Liver (tissue), 9 donors: ENCODE measurements around the gene RTN4R. TPM values are rescaled to one million over a fixed set of nuclear protein-coding genes. Genes with fewer than 3 reads are reported as not detected.

Experiments
- DNase-seq: peaks from one replicate; pipeline ENCODE4 v3.0.0-alpha.2; 2017; ENCODE audit warnings: low spot score
- H3K27ac ChIP-seq, 2 donors: one replicate each; pipeline ENCODE4 v1.7.0; 2013; ENCODE audit warnings: inconsistent platforms in 2 of 2, low read length in 2 of 2, control low read depth in 1 of 2, low read depth in 1 of 2, mild to moderate bottlenecking in 1 of 2
- H3K27me3 ChIP-seq, 4 donors: one replicate each; pipeline versions ENCODE4 v1.6.1 to v1.7.0; 2013; ENCODE audit warnings: low read length in 3 of 4, inconsistent platforms in 1 of 4, mild to moderate bottlenecking in 1 of 4, moderate library complexity in 1 of 4; ENCODE audit not compliant: control insufficient read depth in 4 of 4, insufficient read depth in 4 of 4
- H3K36me3 ChIP-seq, 4 donors: one replicate each; pipeline versions ENCODE4 v1.6.1 to v1.7.0; 2013; ENCODE audit warnings: low read length in 3 of 4, mild to moderate bottlenecking in 3 of 4, low read depth in 1 of 4, moderate library complexity in 1 of 4; ENCODE audit not compliant: control insufficient read depth in 4 of 4, insufficient read depth in 3 of 4
- H3K4me1 ChIP-seq, 4 donors: one replicate each; pipeline versions ENCODE4 v1.6.1 to v1.7.0; 2013; ENCODE audit warnings: low read length in 3 of 4, mild to moderate bottlenecking in 3 of 4, moderate library complexity in 1 of 4; ENCODE audit not compliant: control insufficient read depth in 4 of 4, insufficient read depth in 4 of 4
- H3K4me3 ChIP-seq, 3 donors: one replicate each; pipeline versions ENCODE4 v1.6.1 to v1.7.0; 2013; ENCODE audit warnings: low read length in 3 of 3, control low read depth in 1 of 3, low read depth in 1 of 3, mild to moderate bottlenecking in 1 of 3
- H3K9ac ChIP-seq, 2 donors: one replicate each; pipeline ENCODE4 v1.7.0; 2013; ENCODE audit warnings: low read length in 2 of 2, mild to moderate bottlenecking in 2 of 2, moderate library complexity in 2 of 2, control low read depth in 1 of 2, low read depth in 1 of 2
- H3K9me3 ChIP-seq, 4 donors: one replicate each; pipeline versions ENCODE4 v1.6.1 to v1.7.0; 2013; ENCODE audit warnings: low read length in 3 of 4; ENCODE audit not compliant: control insufficient read depth in 4 of 4
- ATF3 ChIP-seq: IDR thresholded peaks from 2 replicates; pipeline ENCODE4 v1.6.1; 2016; ENCODE audit warnings: antibody characterized with exemption
- CTCF ChIP-seq: fragments of 150-350 bp; IDR thresholded peaks from 2 replicates; pipeline ENCODE4 v1.5.1; 2017; ENCODE audit warnings: improper control_type of control experiment, low read depth, low read length; ENCODE audit not compliant: missing input control
- EGR1 ChIP-seq, 2 donors: IDR thresholded peaks; 2 replicates each; pipeline ENCODE4 v1.6.1; 2016 to 2018; ENCODE audit warnings: antibody characterized with exemption in 2 of 2, low read depth in 2 of 2
- FOXA1 ChIP-seq: IDR thresholded peaks from 2 replicates; pipeline ENCODE4 v1.6.1; 2016; ENCODE audit warnings: antibody characterized with exemption
- FOXA2 ChIP-seq: IDR thresholded peaks from 2 replicates; pipeline ENCODE4 v1.6.1; 2016; ENCODE audit warnings: antibody characterized with exemption
- GABPA ChIP-seq, 2 donors: IDR thresholded peaks in 1 of 2; conservative IDR thresholded peaks in 1 of 2; 2 replicates each; pipeline ENCODE4 v1.6.1; 2016; ENCODE audit warnings: antibody characterized with exemption in 2 of 2, mild to moderate bottlenecking in 1 of 2, moderate library complexity in 1 of 2
- HNF4A ChIP-seq, 2 donors: conservative IDR thresholded peaks; 2 replicates each; pipeline ENCODE4 v1.6.1; 2016; ENCODE audit warnings: antibody characterized with exemption in 2 of 2, mild to moderate bottlenecking in 2 of 2
- HNF4G ChIP-seq: IDR thresholded peaks from 2 replicates; pipeline ENCODE4 v1.6.1; 2016; ENCODE audit warnings: antibody characterized with exemption
- JUND ChIP-seq, 2 donors: IDR thresholded peaks; 2 replicates each; pipeline ENCODE4 v1.6.1; 2016; ENCODE audit warnings: antibody characterized with exemption in 2 of 2
- MAX ChIP-seq: IDR thresholded peaks from 2 replicates; pipeline ENCODE4 v1.6.1; 2016; ENCODE audit warnings: antibody characterized with exemption
- NR2F2 ChIP-seq: IDR thresholded peaks from 2 replicates; pipeline ENCODE4 v1.6.1; 2016; ENCODE audit warnings: antibody characterized with exemption
- RXRA ChIP-seq, 2 donors: IDR thresholded peaks; 2 replicates each; pipeline ENCODE4 v1.6.1; 2017 to 2018; ENCODE audit warnings: antibody characterized with exemption in 2 of 2, mild to moderate bottlenecking in 1 of 2
- SP1 ChIP-seq: IDR thresholded peaks from 2 replicates; pipeline ENCODE4 v1.6.1; 2018; ENCODE audit warnings: antibody characterized with exemption, mild to moderate bottlenecking
- TAF1 ChIP-seq: conservative IDR thresholded peaks from 2 replicates; pipeline ENCODE4 v1.6.1; 2016; ENCODE audit warnings: antibody characterized with exemption, mild to moderate bottlenecking
- YY1 ChIP-seq: IDR thresholded peaks from 2 replicates; pipeline ENCODE4 v1.6.1; 2016; ENCODE audit warnings: antibody characterized with exemption, mild to moderate bottlenecking
- ZBTB33 ChIP-seq: IDR thresholded peaks from 2 replicates; pipeline ENCODE4 v1.6.1; 2016; ENCODE audit warnings: antibody characterized with exemption
- whole genome bisulfite sequencing: extraction: QIAGEN DNeasy Blood & Tissue Kit; methylation state at CpG from one replicate; pipeline ENCODE4 v1.1.7; 2013; 5-methylcytosine and 5-hydroxymethylcytosine counted together
- polyA plus RNA-seq, 2 donors: library from polyadenylated mRNA; stranded (reverse) in 1 of 2; unstranded in 1 of 2; fragments of 200-250 nt in 1 of 2; fragments of >200 nt in 1 of 2; fragmentation: Nextera tagmentation in 1 of 2; extraction: Ambion mirVana in 1 of 2; gene quantifications; one replicate each; pipeline versions ENCODE4 v1.2.1 to v1.2.3, GENCODE V29; 2013 to 2015
- total RNA-seq, 2 donors: library from RNA; depleted of rRNA; stranded (reverse); fragments of >200 nt; gene quantifications; one replicate each; pipeline ENCODE4 v1.2.3, GENCODE V29; 2014
- donor health status: healthy.
- donor health status: healthy.
- donor health status: healthy.
- donor health status: healthy.
- donor health status: healthy.

The RTN4R gene
- total and polyA plus RNA-seq, 4 donors = 0.33 to 10.4 (median 1.1) TPM

- H3K27ac ChIP-seq = no peak overlapping the region
- H3K9ac ChIP-seq = no peak overlapping the region
- H3K27me3 ChIP-seq = no peaks in the 10 kb centered on the region
- no peak for DNase-seq
- WGBS = 97% methylated on average over 11 of the region's 11 CpGs
- no peaks in the 10 kb centered on the region for H3K36me3 ChIP-seq
- H3K4me1 ChIP-seq = peaks cover 7 to 67% (median 44%) of the 10 kb centered on the region in 4 donors
- TF ChIP-seq CTCF (no peak), HNF4A (conservative IDR thresholded peaks at IDR 0.05) (no peak), JUND (IDR thresholded peaks at IDR 0.05) (no peak), ATF3 (no peak), RXRA (IDR thresholded peaks at IDR 0.05) (no peak), TAF1 (no peak), FOXA1 (no peak), GABPA (IDR thresholded peaks at IDR 0.05 in 1 of 2, conservative IDR thresholded peaks at IDR 0.05 in 1 of 2) (no peak), ZBTB33 (no peak), MAX (no peak)
- no peaks in the 10 kb centered on the region for H3K9me3 ChIP-seq
- H3K4me3 ChIP-seq = no peak overlapping the region
These were observed 58.3 kb downstream of the RTN4R start for GRCh38 chr22:20209761-20210250.

GRCh38 chr22:20208713-20209310 is 59.3 kb downstream of the RTN4R start:
- 84% methylated on average over 15 of the region's 15 CpGs for WGBS
- peaks cover 16 to 77% (median 53%) of the 10 kb centered on the region in 4 donors for H3K4me1 ChIP-seq
- DNase-seq = no peak

More at GRCh38 chr22:20208713-20209310, 59.3 kb downstream of the RTN4R start:
- Histone ChIP-seq H3K27ac (no peak overlapping the region), H3K27me3 (no peaks in the 10 kb centered on the region), H3K9ac (no peak overlapping the region), H3K36me3 (no peaks in the 10 kb centered on the region), H3K9me3 (no peaks in the 10 kb centered on the region), H3K4me3 (no peak overlapping the region)
- TF ChIP-seq FOXA2 = no peak
- no peak for TF ChIP-seq GABPA (IDR thresholded peaks at IDR 0.05 in 1 of 2, conservative IDR thresholded peaks at IDR 0.05 in 1 of 2)
- TF ChIP-seq RXRA (IDR thresholded peaks at IDR 0.05) = no peak
- no peak for TF ChIP-seq SP1
- TF ChIP-seq EGR1 (IDR thresholded peaks at IDR 0.05; ENCODE audit: low read depth in 2 of 2) = no peak
- TF ChIP-seq MAX = no peak
- TF ChIP-seq FOXA1 = no peak
- TF ChIP-seq NR2F2 = no peak
- no peak for TF ChIP-seq CTCF
- TF ChIP-seq HNF4A (conservative IDR thresholded peaks at IDR 0.05) = no peak
- TF ChIP-seq YY1 = no peak
- TF ChIP-seq HNF4G = no peak
